Cardiac fibroblast (primary cell): ENCODE measurements around the gene MORC2.

Experiments used
- DNase-seq, 2 donors: peaks; one replicate each; pipeline versions ENCODE4 v3.0.0 to v3.0.0-alpha.2; 2010; ENCODE audit warnings: low read depth in 2 of 2
- H3K4me3 ChIP-seq, 2 donors: replicated peaks in 1 of 2; 1 replicate in 1 of 2; 2 replicates in 1 of 2; pipeline ENCODE4 v1.5.1; 2011; ENCODE audit warnings: low read depth in 2 of 2, low read length in 2 of 2, mild to moderate bottlenecking in 2 of 2, moderate library complexity in 1 of 2
- TF ChIP-seq, protein P1 (sequence below): IDR thresholded peaks from one replicate; pipeline ENCODE4 v1.5.1; 2011; ENCODE audit warnings: low read depth, mild to moderate bottlenecking, low read length, inconsistent platforms

MORC2 gene

DNA sequence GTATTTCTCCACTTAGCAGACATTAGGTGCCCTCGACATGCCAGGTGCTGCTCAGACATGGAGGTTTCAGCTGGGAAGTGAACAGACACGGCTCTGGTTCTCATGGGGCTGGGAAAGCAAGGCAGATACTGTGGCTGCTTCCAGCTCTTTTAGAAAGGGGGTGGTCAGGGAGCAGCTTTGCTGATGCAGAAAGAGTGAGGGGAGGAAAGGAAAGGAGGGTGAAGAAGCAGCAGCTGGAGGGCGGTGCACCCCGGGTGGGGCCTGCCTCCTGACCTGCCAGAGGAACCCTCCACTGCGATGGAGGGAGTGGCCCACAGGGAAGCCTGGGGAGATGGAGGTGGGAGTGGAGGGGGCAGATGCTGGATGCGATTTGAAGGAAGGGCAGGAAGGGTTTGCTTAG lies 76.8 kb downstream of the MORC2 start:
- no peak for DNase-seq
- TF ChIP-seq, protein P1, sequence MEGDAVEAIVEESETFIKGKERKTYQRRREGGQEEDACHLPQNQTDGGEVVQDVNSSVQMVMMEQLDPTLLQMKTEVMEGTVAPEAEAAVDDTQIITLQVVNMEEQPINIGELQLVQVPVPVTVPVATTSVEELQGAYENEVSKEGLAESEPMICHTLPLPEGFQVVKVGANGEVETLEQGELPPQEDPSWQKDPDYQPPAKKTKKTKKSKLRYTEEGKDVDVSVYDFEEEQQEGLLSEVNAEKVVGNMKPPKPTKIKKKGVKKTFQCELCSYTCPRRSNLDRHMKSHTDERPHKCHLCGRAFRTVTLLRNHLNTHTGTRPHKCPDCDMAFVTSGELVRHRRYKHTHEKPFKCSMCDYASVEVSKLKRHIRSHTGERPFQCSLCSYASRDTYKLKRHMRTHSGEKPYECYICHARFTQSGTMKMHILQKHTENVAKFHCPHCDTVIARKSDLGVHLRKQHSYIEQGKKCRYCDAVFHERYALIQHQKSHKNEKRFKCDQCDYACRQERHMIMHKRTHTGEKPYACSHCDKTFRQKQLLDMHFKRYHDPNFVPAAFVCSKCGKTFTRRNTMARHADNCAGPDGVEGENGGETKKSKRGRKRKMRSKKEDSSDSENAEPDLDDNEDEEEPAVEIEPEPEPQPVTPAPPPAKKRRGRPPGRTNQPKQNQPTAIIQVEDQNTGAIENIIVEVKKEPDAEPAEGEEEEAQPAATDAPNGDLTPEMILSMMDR: no peak
- no peak overlapping the region for H3K4me3 ChIP-seq

GRCh38 chr22:30891443-30891755 lies 77.2 kb downstream of the MORC2 start:
- DNase-seq: no peak
- TF ChIP-seq, protein P1: no peak
- H3K4me3 ChIP-seq: no peak overlapping the region

GRCh38 chr22:30890686-30891442 lies 77.7 kb downstream of the MORC2 start:
- peak; percentile 34 to 48 for DNase-seq
- TF ChIP-seq, protein P1: peak; percentile 96
- no peak overlapping the region for H3K4me3 ChIP-seq

DNA sequence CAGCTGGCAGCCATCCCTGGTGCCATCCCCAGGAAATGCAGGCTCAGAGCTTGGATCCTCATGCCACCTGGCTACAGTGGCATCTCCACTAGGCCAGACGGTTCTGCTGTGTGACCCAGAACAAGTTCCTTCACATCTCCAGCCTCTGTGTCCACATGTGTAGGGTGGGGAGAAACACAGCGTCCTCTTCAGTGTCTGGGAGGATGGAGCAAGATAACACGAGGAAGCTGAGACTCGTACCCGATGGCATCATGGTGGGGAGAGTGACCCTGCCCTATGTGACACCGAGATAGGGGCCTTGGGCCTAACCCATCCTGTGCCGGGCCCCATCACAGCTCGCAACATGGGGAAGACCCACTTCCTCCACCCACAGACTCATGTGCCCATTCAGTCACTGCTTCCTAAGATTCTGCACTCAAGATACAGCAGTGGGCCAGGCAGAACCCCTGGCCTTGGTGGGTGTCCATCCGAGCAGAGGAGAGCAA lies 78.5 kb downstream of the MORC2 start:
- no peak overlapping the region for H3K4me3 ChIP-seq
- TF ChIP-seq, protein P1: no peak
- DNase-seq: no peak

- TF ChIP-seq, protein P1: no peak
- no peak for DNase-seq
- no peak overlapping the region for H3K4me3 ChIP-seq
These were observed 79.1 kb downstream of the MORC2 start for GRCh38 chr22:30889268-30889995.

- DNase-seq: no peak
- TF ChIP-seq, protein P1: no peak
- H3K4me3 ChIP-seq: no peak overlapping the region
These were observed 80.7 kb downstream of the MORC2 start for GRCh38 chr22:30887861-30888260.
